Tongue (tissue), 2 donors: ENCODE data around the gene CCDC88C. TPM values are rescaled to one million over a fixed set of nuclear protein-coding genes. Genes with fewer than 3 reads are reported as not detected.
A peak's percentile ranks its signal among the peaks of the same experiment; 100 is the strongest.

ENCODE experiments used
- DNase-seq: peaks from one replicate; pipeline ENCODE4 v3.0.0-alpha.2; 2015
- total RNA-seq: library from RNA; depleted of rRNA; stranded (reverse); fragments of >200 nt; gene quantifications from one replicate; pipeline ENCODE4 v1.2.3, GENCODE V29; 2014

CCDC88C gene
- total RNA-seq, 1 donor from 2014 or later, result 29.8 TPM

DNA sequence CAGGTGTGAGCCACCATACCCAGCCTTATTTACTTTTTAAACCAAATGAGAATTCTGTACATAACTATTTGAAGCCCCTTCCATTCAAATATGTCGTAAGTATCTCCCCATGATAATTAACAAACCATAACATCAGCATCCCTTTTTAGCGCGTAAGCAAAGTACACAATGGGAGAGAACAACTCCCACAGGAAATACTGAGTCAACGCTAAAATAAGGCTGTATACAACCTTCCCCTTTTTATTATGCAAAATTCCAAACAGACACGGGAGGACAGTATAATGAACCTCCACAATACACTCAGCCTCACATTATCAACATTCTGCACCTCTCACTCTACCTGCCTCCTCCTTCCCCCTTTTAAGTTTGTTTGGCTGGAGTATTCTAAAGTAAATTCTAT is 73.5 kb downstream of the CCDC88C start:
- DNase-seq, result no peak

DNA sequence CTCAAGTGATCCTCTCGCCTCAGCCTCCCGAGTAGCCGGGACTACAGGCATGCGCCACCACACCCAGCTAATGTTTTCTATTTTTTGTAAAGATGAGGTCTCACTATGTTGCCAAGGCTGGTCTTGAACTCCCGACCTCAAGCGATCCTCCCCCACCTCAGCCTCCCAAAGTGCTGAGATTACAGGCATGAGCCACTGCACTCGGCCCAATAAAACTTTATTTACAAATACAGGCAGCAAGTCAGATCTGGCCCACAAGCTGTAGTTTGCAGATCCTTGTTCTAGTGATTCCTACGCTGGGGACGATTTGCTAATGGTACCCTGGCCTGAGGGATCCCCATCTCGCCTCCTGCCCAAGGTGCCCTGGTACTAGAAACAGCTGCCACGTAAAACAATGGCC is 74.6 kb downstream of the CCDC88C start:
- DNase-seq, result no peak

DNA sequence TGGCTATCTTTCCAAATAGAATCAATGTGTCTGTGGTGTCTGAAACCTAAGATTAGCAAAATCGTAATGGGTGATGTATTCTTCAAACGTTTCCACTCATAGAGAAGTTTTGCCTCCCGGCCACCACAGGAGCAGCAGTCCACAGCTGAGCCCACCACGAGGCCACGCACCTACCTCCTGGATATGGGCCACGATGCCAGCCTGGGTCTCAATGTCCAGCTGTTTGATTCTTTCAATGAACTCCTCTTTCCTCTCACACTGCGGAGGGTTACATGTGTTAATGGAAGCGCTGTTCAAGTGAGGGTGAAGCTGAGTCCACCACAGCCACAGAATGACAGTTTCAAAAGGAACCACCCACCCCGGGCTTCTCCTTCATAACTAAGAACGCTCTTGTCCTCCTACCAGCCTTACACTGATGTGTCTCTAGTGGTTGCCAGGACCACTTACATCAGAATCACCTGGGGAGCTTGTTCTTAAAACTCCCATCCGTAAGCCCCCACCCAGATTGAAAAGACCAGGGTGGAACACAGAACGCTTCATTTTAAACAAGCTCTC is 75.3 kb downstream of the CCDC88C start:
- peak; percentile 30 for DNase-seq

DNA sequence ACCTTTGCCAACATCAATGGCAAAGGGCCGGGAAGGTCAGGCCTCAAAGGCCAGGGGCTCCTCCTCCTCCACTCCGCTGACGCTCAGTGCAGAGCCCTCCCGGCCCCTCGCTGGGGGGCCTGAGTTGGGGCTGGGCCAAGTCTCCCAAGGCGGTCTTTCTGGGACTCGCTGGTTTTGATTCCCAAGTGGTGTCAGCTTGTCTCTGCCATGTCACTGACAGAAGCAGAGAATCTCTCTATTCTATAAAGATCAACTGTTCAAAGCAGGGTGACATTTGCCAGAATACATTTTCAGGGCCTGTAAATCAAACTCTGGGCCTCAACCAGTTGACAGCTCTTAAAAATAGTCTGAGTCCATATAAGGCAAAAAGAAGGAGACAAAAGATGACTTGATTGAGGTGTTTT is 75.9 kb downstream of the CCDC88C start:
- DNase-seq, result no peak

DNA sequence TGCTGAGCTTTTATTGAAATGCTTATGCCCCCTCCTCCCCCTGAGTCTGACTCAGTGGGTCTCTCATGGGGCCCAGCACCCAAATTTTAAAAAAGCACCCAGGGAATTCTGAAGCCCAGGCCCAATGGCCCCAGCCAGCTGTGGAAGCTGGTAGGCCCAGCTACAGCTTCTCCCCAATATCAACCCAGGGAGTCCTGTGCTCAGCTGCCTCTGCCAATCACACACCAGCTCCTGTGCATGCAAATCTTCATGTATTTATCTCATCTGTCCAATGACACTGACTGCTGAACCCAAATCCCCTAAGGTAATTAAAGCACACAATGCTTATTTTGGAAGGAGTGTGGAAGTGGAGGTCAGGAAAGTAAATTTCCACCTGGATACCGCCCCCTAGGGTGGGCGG is 76.3 kb downstream of the CCDC88C start:
- DNase-seq, result peak; percentile 87

DNA sequence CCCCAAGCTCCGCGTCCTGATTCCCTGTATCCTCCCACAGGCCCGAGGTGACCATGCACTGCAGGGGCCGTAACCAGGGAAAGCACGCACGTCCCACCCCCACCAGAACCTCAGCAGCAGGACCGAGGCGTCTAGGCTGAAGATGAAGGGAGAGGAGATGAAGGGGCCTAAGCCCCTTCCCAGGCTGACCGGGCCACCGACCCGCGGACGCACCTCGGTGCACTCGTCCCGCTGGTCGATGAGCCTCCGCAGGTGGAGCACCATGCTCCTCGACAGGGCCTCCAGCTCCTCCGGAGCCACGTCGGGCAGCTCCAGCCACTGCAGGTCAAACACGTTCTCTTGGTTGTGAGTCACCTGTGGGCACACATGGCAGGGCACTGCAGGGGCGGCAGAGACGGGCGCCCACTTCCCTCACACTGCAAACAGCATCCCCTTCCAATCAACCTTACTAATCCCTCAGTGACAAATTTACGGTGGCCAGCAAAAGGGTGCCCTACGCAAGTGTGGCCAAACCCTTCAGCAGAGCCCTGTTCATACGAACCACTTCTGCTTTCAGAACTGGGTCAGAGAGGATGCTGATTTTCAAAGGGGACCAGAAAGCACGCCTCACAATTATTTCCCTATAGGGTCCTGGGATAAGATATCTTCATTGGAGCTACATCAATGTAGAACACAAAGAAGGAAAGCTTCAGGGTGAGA is 77.8 kb downstream of the CCDC88C start:
- DNase-seq, result no peak

DNA sequence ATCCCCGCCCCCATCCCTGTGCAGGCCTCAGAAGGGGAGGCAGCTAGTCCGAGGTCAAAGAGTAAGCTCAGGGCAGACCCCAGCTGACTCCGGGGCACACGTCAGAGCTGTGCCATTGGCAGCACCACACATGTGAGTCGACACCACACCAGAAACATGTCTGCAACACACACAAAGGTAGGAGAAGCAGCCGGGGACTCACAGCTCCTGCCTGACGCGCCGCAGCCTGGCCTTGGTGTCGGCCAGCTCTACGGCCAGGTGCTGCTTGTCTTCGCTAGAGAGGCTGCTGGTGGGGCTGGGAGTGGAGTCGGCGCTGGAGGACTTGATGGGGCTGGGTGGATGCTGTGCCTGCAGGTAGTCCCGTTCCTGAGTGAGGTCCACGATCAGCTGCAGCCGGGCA is 78.5 kb downstream of the CCDC88C start:
- DNase-seq, result no peak

DNA sequence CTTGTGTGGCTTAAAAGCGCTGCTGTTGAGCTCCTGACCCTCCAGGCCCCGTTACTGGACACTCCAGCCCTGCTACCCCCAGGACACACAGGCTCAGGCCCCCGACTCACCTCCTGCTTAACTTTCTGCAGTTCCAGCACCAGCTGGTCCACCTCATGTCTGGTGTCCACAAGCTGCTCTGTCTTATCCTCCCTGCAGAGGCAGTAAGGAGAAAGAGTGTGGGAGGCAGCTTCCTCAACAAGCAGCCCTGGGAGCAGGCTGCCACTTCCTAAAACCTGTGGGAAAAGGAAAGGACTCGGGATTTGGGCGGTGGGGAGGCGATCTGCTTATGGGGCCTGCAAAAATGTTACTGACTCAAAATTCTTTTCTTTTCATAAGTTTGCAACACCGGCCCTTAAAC is 79.2 kb downstream of the CCDC88C start:
- DNase-seq, result no peak

DNA sequence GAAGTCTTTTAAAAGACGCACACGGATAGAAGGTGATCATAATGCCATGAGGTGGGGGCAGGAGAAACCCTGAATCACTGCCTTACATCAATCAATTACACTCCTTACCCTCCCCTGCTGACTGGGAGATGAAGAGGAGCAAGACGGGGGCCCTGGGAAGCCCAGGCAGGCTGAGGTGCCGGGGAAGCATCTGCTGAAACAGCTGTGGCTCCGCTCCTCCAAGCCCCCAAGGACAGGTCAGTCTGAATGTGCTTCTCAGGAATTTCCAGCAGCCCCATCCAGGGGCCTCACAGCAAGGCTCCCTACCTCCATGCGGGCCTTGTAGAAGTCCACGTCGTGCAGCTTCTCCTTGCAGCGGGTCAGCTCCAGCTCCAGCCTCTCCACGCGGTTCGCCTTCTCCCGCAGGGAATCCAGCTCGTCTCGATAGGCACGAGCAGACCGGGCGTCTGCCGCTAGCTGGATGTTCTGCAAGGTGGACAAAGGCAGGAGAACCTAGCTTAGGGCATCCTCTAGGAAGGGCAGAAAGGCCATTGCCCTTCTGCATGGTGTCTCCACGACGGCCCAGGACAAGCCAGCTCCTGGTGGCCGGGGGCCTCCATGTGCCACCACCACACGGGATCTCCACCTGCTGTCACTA is 79.8 kb downstream of the CCDC88C start:
- DNase-seq, result peak; percentile 72

DNA sequence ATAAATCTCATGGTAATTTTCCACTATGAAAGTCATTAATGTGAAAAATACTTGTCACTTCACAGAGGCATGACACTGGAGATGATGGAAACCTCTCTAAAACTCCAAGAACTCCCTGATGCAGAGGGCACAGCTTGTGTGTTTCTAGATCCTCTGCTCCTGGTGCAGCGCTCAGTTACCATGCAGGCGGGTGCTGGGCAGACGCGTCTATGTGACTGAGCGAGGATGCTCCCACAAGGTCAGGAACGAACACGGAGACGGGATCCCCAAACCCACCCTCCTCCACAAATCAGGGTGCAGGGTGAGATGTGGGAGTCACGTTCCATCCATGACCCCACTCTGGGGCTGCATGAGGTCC is 81.5 kb downstream of the CCDC88C start:
- no peak for DNase-seq

DNA sequence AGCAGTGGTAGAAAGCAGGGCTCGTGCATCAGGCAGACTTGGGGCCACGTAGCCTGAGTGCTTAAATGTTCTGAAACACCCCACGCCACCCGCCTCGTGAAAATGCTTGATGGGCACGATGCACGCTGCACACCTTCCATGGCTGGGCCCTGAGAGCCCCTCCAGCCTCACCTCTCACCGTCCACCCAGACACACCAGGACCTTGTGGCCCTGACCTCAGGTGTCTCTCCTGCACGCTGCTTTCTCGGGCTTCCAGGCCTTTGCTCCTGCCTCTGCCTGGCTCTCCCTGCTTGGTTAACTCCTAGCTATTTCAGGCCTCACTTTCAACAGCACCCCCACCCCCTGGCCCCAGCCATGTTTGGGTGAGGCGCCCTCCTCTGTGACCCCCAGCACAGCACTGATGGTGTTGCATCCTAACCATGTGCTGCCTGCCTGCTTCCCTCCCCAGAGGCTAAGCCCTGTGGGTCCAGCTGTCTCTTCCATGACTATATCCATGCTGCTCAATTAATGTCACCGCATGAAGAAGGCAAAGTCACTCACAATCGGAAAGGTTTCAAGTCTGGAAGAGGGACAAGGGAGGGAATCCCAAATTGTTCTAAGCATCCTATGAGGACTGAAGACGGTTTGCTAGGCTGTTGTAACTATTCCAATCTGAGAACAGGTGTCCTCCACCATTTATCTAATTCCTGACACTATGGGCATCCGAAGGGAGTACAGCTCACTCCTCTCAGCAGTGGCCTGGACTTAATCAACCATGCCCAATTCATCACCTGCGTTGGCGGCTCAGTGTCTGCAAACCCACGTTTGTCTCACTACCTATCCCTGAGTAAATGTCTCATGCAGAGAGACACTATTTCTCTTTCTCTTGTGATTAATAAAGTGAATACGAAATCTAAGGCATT is 82.2 kb downstream of the CCDC88C start:
- DNase-seq, result no peak

DNA sequence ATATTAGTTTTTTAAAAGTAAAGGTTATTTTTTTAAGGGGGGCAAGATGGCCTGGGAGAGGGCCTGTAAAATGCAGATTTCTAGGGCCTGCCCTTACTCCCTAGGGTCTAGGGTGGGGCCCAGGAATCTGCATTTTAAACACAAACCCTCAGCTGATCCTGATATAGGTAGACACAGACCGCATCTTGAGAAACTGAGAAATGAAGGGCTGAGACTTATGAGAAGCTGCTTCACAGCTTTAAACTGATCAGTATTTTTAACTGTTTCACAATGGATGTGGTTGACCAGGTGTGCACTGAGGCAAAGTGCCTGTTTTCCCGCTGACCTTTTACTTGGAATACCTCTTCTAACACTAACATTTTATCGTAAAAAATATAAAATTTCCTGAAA is 84.0 kb downstream of the CCDC88C start:
- no peak for DNase-seq

DNA sequence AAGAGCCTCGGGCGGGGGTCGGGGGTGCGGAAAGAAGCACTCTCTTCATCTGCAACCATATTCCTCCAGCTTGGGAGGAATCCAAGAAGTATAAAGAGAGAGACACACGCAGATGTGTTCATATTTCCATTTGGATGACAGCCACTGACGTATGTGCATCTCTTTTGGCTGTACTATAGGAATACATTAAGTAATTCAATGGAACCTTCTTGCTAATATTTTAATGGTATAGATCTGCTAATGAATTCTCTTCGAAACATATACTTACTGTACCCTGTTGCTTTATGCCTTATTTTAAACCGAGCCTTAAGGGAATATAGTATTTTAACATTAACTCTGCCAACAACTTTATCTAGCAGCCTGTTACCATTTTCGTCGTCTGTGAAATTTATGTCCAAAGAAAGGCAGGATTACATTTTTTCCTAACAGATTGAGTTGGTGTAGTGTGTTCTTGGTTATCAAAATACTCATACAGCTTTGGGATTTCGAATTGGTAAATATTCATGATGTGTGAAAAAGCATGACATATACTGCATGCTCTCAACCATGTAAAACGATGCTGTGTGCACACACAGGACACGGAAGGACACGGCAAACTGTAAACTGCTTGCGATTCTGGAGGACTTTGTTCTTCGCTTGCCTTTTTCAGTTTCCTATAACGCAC is 84.5 kb downstream of the CCDC88C start:
- peak; percentile 92 for DNase-seq

DNA sequence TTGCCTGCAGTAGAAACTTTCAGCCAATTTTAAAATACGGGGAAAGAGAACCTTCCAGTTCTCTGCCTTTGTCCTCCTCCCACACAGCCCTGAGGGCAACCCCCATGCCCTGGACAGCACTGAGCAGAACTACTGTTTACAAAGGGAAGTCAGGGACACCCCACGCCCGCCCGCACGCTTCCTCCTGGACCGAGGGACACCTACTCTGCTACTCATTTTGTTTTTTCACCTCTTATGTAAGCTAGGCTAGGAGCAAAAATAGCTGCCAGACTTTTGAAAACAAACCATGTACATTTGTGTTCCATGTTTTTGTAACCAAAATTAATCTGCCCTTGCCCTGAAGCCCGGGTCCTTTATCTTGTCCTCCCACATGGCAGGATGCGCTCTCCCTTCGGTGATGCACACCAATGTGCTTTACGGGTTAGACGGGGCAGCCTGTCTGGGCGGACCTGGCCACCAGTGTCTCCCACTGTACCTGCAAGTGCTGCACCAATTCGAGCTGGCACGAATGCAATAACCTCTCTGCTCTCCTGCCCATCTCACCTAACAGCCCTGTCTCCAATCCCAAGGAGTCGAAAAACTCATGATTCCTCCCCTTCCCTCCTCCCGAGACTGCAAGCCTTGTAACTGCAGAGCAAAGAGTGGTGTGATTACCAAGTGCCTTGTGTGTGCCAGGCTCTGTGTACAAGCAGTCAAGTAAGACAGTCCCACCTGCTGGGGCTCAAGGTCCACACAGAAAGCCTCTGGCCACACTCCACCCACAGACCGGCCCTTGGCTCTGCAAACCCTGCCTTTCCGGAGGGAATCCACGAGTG is 85.2 kb downstream of the CCDC88C start:
- no peak for DNase-seq

DNA sequence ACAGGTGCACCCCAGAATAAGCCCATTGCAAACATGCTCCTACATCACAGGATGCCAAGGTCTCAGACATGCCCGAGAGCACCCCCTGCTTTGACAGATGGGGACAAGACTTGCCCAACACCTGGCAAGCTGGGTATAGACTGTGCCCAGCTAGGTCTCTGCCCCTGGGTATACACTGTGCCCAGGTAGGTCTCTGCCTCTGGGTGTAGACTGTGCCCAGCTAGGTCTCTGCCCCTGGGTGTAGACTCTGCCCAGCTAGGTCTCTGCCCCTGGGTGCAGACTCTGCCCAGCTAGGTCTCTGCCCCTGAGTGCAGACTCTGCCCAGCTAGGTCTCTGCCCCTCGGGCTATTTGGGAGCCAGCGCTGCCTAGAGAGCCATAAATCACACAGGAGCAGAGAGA is 85.9 kb downstream of the CCDC88C start:
- DNase-seq, result no peak

DNA sequence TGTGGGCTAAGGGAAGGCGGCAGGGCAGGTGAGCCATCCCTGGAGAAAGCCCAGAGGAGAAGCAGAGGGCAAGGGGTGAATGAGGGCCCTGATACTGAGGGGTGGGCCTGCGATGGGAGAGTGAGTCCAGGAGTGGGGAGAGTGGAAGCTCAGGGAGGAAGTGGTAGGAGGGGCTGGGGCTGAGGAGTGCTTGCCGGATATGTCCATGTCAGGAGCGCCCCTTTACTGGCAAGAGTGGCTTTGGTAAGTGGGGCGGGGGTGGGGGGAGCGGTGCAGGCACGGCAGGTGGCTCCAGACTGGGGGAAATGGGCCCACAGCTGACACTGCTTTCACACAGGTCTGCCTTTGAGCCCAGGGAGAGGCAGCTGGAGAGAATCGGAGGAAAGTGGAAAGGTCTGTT is 86.8 kb downstream of the CCDC88C start:
- no peak for DNase-seq

DNA sequence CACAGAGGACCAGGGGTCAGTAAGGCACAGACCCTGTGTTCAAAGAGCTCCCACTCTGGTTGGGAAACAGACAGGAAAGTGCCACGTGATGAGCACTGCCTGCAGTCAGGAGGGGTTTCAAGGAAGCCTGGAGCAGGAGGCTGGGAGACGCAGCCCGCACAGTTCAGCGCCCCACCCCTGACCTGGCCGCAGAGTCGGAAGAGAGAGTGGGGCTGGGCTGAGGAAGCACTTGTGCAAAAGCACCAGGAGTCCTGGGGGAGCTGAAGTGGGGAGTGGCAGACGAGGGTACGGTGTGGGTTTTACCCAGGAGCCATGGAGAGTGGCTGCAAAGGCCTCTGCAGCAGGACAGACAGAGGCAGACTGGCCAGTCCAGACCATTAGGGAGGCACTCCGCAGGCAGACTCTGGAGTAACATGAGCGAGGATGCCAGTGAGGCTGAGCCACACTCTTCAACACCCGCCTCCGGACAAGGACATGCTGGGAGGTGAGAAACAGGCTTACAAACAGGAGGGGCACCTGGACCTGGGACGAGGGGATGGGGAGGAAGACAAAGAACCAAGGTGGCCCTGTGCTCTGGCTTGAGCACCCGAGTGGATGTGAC is 87.4 kb downstream of the CCDC88C start:
- no peak for DNase-seq

DNA sequence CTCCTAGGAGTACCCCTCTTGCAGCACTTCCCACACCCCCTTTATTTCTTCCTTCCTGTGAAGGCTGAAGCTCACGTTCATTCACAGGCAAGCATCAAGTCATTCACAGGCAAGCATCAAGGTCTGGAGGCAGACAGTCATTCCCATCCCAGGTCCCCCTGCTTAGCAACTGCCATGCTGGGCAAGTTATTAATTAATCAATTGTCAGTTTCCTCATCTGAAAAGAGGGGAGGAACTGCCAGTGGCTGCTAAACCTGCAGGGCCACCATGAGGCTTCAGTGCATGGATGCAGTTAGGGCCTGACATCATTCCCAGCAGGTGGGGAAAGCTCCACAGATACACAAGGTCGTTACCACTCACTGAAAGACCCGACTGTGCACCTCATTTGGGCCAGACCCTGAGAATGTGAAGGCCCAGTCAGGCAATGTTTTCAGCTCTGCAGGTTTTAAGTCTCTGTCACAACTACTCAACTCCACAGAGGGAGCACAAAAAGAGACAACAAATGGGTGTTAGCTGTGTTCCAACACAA is 88.1 kb downstream of the CCDC88C start:
- no peak for DNase-seq

DNA sequence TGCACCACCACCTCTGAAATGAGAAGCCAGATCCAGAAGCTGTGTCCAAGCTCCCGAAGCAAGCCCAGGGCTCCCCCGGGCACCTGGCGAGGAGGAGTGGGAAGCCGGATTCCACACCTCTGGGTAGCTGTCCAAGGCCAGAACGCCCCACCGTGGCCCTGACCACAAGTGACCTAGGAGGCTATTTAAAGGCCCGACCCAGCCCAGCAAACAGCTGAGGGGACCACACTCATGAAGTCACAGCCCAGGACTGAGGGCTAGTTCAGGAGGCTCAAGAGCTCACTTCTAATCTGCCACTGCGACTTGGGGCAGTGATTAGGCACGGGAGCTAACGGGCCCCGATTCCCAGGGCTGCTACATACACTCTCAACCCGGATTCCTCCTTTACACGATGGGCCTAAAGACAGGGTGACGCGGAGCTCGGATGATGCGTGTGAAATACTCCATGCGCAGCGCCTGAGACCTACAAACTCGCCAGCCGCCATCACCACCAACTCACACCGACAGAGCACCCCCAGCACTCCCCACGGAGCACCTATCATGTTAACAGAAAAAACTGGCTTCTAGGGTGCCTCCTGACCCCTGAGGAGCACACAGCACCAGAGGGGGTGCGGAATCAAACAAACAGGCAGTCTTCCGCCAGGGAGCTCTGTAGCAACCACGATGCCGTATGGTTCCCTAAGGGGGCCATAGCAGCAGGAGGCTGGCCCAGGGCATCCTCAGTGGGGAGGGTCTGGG is 89.1 kb downstream of the CCDC88C start:
- DNase-seq, result peak; percentile 40

DNA sequence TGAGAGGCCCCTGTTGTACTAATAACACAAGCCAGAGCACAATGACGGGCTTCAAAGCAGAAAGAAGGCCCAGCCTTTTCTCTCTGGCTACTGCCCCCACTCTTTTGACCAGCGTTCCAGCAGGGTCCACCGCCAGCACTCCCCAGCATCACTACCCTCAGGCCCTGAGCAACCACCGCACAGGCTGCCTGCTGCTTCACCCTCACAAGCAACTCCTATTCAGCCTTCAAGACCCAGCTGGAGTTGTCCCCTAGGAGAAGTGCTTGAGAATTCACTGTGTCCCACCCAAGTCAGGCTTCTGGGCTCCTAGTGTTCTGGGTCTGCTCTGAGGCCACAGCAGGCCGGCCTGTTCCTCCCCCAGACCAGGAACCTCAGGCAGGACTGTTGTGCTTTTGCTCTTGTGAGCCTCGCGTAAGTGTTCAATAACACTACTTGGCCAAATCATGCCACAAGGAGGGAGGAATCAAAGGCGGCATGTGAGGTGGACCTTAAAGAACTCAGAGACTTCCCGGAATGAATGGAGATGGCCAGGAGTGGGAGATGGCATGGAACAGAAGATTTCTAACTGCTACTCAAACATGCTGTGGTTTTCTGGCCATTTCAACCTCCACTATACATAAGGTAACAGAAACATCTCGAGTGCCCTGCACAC is 89.8 kb downstream of the CCDC88C start:
- DNase-seq, result no peak
